Peyer's patch (tissue), 4 donors: ENCODE measurements around the gene GPAT3.

ENCODE experiments used
- POLR2A ChIP-seq, 2 donors: fragments of 450-650 bp; IDR thresholded peaks; one replicate each; pipeline ENCODE4 v1.5.1; 2017; ENCODE audit warnings: antibody characterized with exemption in 2 of 2, mild to moderate bottlenecking in 2 of 2, moderate library complexity in 2 of 2
- TF ChIP-seq, protein P1 (sequence below), 6 experiments: fragments of 450-650 bp in 4 of 6; fragments of 200-600 bp in 2 of 6; sonication (generic) in 1 of 6; IDR thresholded peaks; one replicate each; pipeline ENCODE4 v1.5.1; 2017 to 2019; ENCODE audit warnings: antibody characterized with exemption in 6 of 6, mild to moderate bottlenecking in 3 of 6, moderate library complexity in 1 of 6

DNA sequence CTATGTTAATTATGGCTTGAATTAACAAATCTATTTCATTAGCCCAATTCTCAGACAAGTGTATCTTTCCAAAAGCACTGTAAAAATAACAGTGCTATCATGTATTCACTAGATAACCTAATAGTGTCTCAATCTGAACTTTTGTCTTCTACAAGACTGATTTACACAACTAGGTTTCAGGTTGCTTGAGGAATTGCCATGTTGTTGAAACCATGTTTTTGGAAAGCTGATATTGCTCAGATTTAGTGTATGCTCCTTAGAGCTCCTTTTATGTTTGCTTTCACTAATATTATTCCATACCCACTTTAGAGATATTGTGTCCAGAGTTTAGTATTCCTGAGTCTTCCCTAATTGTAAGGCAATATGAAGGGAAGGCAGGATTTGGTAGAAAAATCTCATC, 70.6 kb downstream of the GPAT3 start:
- TF ChIP-seq, protein P1, sequence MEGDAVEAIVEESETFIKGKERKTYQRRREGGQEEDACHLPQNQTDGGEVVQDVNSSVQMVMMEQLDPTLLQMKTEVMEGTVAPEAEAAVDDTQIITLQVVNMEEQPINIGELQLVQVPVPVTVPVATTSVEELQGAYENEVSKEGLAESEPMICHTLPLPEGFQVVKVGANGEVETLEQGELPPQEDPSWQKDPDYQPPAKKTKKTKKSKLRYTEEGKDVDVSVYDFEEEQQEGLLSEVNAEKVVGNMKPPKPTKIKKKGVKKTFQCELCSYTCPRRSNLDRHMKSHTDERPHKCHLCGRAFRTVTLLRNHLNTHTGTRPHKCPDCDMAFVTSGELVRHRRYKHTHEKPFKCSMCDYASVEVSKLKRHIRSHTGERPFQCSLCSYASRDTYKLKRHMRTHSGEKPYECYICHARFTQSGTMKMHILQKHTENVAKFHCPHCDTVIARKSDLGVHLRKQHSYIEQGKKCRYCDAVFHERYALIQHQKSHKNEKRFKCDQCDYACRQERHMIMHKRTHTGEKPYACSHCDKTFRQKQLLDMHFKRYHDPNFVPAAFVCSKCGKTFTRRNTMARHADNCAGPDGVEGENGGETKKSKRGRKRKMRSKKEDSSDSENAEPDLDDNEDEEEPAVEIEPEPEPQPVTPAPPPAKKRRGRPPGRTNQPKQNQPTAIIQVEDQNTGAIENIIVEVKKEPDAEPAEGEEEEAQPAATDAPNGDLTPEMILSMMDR (IDR thresholded peaks at IDR 0.05): no peak
- TF ChIP-seq POLR2A (IDR thresholded peaks at IDR 0.05): no peak
